ENCODE data around the gene COX4I1.

DNA sequence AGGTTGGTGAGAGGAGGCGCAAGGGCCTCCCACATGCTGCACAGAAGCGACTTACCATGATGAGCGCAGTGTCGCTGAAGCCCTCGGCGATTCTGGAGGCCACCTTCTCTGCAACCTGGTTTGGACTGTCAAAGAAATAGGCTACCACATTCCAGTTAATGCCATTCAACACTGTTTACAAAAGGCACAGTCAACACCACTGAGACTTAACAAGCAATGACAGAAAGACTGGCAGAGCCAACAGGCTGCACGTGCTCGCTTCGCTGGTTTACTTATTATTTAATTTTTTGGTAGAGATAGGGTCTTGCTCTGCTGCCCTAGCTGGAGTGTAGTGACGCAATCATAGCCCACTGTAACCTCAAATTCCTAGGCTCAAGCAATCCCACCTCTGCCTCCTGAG is 18.3 kb upstream of the COX4I1 start:
- TF ChIP-seq EZH2 (IDR thresholded peaks at IDR 0.05; ENCODE audit: borderline replicate concordance, insufficient read depth, low read depth, low read length, poor library complexity, severe bottlenecking): no peak
- TF ChIP-seq, protein P1, sequence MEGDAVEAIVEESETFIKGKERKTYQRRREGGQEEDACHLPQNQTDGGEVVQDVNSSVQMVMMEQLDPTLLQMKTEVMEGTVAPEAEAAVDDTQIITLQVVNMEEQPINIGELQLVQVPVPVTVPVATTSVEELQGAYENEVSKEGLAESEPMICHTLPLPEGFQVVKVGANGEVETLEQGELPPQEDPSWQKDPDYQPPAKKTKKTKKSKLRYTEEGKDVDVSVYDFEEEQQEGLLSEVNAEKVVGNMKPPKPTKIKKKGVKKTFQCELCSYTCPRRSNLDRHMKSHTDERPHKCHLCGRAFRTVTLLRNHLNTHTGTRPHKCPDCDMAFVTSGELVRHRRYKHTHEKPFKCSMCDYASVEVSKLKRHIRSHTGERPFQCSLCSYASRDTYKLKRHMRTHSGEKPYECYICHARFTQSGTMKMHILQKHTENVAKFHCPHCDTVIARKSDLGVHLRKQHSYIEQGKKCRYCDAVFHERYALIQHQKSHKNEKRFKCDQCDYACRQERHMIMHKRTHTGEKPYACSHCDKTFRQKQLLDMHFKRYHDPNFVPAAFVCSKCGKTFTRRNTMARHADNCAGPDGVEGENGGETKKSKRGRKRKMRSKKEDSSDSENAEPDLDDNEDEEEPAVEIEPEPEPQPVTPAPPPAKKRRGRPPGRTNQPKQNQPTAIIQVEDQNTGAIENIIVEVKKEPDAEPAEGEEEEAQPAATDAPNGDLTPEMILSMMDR (IDR thresholded peaks at IDR 0.05): no peak

All from B cell (primary cell).